Measurements from ENCODE around the gene LMAN2. TPM values are rescaled to one million over a fixed set of nuclear protein-coding genes. Genes with fewer than 3 reads are reported as not detected.

LMAN2 gene
- total RNA-seq, 4 donors from 2014 or later: 144 to 179 (median 154) TPM

GRCh38 chr5:177374211-177374610 lies 22.7 kb upstream of the LMAN2 start:
- Histone ChIP-seq H3K4me1 (peaks cover 0 to 15% (median 4%) of the 10 kb centered on the region in 4 donors), H3K36me3 (no peaks in the 10 kb centered on the region), H3K27me3 (peaks cover 0 to 6% of the 10 kb centered on the region in 2 donors), H3K27ac (no peak overlapping the region), H3K4me3 (no peak overlapping the region), H3K9me3 (no peaks in the 10 kb centered on the region)
- TF ChIP-seq EP300 (IDR thresholded peaks at IDR 0.05) (no peak), POLR2A (IDR thresholded peaks at IDR 0.05) (no peak), CTCF (IDR thresholded peaks at IDR 0.05) (no peak)
- WGBS, 2 donors: 67 to 69% methylated on average over 5 of the region's 5 CpGs
- DNase-seq (ENCODE audit: low spot score in 2 of 2): no peak

GRCh38 chr5:177373806-177374205 lies 22.3 kb upstream of the LMAN2 start:
- peaks cover 0 to 6% of the 10 kb centered on the region in 2 donors for H3K27me3 ChIP-seq
- no peak overlapping the region for H3K4me3 ChIP-seq
- peaks cover 0 to 15% (median 4%) of the 10 kb centered on the region in 4 donors for H3K4me1 ChIP-seq
- TF ChIP-seq EP300 (IDR thresholded peaks at IDR 0.05) (no peak), POLR2A (IDR thresholded peaks at IDR 0.05) (no peak), CTCF (IDR thresholded peaks at IDR 0.05) (no peak)
- no peak overlapping the region for H3K27ac ChIP-seq
- H3K9me3 ChIP-seq: no peaks in the 10 kb centered on the region
- no peaks in the 10 kb centered on the region for H3K36me3 ChIP-seq
- no peak for DNase-seq (ENCODE audit: low spot score in 2 of 2)
- whole genome bisulfite sequencing, 2 donors: 43 to 47% methylated on average over 6 of the region's 6 CpGs

GRCh38 chr5:177372910-177373309 lies 21.4 kb upstream of the LMAN2 start:
- no peak overlapping the region for H3K4me3 ChIP-seq
- no peaks in the 10 kb centered on the region for H3K9me3 ChIP-seq
- no peak overlapping the region for H3K27ac ChIP-seq
- H3K4me1 ChIP-seq: peaks cover 0 to 22% (median 7%) of the 10 kb centered on the region in 4 donors
- H3K36me3 ChIP-seq: no peaks in the 10 kb centered on the region
- 96 to 98% methylated on average over 6 of the region's 6 CpGs for WGBS, 2 donors
- H3K27me3 ChIP-seq: peaks cover 0 to 6% of the 10 kb centered on the region in 2 donors
- TF ChIP-seq POLR2A (IDR thresholded peaks at IDR 0.05) (no peak), CTCF (IDR thresholded peaks at IDR 0.05) (no peak), EP300 (IDR thresholded peaks at IDR 0.05) (no peak)
- DNase-seq (ENCODE audit: low spot score in 2 of 2): no peak

GRCh38 chr5:177372034-177372896 lies 20.8 kb upstream of the LMAN2 start:
- Histone ChIP-seq H3K36me3 (no peaks in the 10 kb centered on the region), H3K27ac (no peak overlapping the region), H3K27me3 (peaks cover 0 to 6% of the 10 kb centered on the region in 2 donors), H3K4me3 (no peak overlapping the region), H3K9me3 (no peaks in the 10 kb centered on the region), H3K4me1 (peaks cover 0 to 28% (median 13%) of the 10 kb centered on the region in 4 donors)
- 82 to 87% methylated on average over 10 to 12 of the region's 12 CpGs for WGBS, 2 donors
- TF ChIP-seq CTCF (IDR thresholded peaks at IDR 0.05) (no peak), POLR2A (IDR thresholded peaks at IDR 0.05) (no peak), EP300 (IDR thresholded peaks at IDR 0.05) (no peak)
- no peak for DNase-seq (ENCODE audit: low spot score in 2 of 2)

Measured in tibial nerve (tissue), 4 donors.